Dendritic cell treated with granulocyte-macrophage colony-stimulating factor and Interleukin-4, amounts not matched to agents 40 ng/mL and 50 ng/mL, for 4 days (primary cell): ENCODE results near the gene CCDC174.
"Not testable (repeated sequence)": the region's sequence is repeated elsewhere in the genome, so short reads cannot be mapped to it uniquely, and the experiment has no call there.

Experiments used
- H3K27ac Mint-ChIP-seq: one replicate; pipeline ENCODE4 v1.8.0; 2022; ENCODE audit warnings: mild to moderate bottlenecking, mixed read lengths
- H3K27me3 Mint-ChIP-seq: one replicate; pipeline ENCODE4 v1.8.0; 2022; ENCODE audit warnings: mild to moderate bottlenecking, mixed read lengths
- H3K36me3 Mint-ChIP-seq: one replicate; pipeline ENCODE4 v1.8.0; 2022; ENCODE audit warnings: low read depth, mixed read lengths
- H3K4me1 Mint-ChIP-seq: one replicate; pipeline ENCODE4 v1.8.0; 2022; ENCODE audit warnings: low read depth, mixed read lengths
- H3K4me3 Mint-ChIP-seq: one replicate; pipeline ENCODE4 v1.8.0; 2022; ENCODE audit warnings: mild to moderate bottlenecking, moderate library complexity, mixed read lengths
- H3K9me3 Mint-ChIP-seq: one replicate; pipeline ENCODE4 v1.8.0; 2022; ENCODE audit warnings: mixed read lengths
- intact Hi-C: fragments of 100-400 bp; cut with micrococcal nuclease; formaldehyde crosslinking; loops from one replicate; pipeline ENCODE4 v1.15.0; 2022

The CCDC174 gene

GRCh38 chr3:14650193-14650592 lies 1.4 kb upstream of the CCDC174 start:
- H3K4me1 Mint-ChIP-seq: peaks cover 39% of the 10 kb centered on the region
- H3K27ac Mint-ChIP-seq: peak overlapping the region; percentile 96
- no peaks in the 10 kb centered on the region for H3K27me3 Mint-ChIP-seq
- no peaks in the 10 kb centered on the region for H3K9me3 Mint-ChIP-seq
- peaks cover 13% of the 10 kb centered on the region for H3K36me3 Mint-ChIP-seq
- intact Hi-C loops: loop anchor here (2.0 to 10.0 kb wide), 5 partner anchors 415 to 952 kb away; partner anchors contain the start of genes BTD, CHCHD4, HACL1 and LSM3
- no peak overlapping the region for H3K4me3 Mint-ChIP-seq

GRCh38 chr3:14652360-14652907 lies 872 bp downstream of the CCDC174 start:
- not testable (repeated sequence) for H3K9me3 Mint-ChIP-seq, H3K27me3 Mint-ChIP-seq
- peak overlapping the region; percentile 100 for H3K4me3 Mint-ChIP-seq
- H3K36me3 Mint-ChIP-seq: peaks cover 36% of the 10 kb centered on the region
- H3K4me1 Mint-ChIP-seq: peaks cover 44% of the 10 kb centered on the region
- H3K27ac Mint-ChIP-seq: peak overlapping the region; percentile 96
- intact Hi-C loops: loop anchor here (5.0 to 10.0 kb wide), 4 partner anchors 412 to 950 kb away; partner anchors contain the start of genes BTD, HACL1, LSM3 and MRPS25

GRCh38 chr3:14657579-14657978 lies 6.0 kb downstream of the CCDC174 start:
- Mint-ChIP-seq H3K27ac (no peak overlapping the region), H3K36me3 (peaks cover 77% of the 10 kb centered on the region), H3K4me1 (peaks cover 26% of the 10 kb centered on the region), H3K9me3 (no peaks in the 10 kb centered on the region), H3K27me3 (no peaks in the 10 kb centered on the region), H3K4me3 (no peak overlapping the region)
- intact Hi-C loops: loop anchor here (10.0 kb wide), 2 partner anchors 407 to 763 kb away; partner anchors contain the start of gene MRPS25

- peaks cover 14% of the 10 kb centered on the region for H3K4me1 Mint-ChIP-seq
- no peaks in the 10 kb centered on the region for H3K9me3 Mint-ChIP-seq
Measured at GRCh38 chr3:14658978-14659377, 7.4 kb downstream of the CCDC174 start.

GRCh38 chr3:14660942-14661341 lies 9.4 kb downstream of the CCDC174 start:
- Mint-ChIP-seq H3K4me1 (peaks cover 6% of the 10 kb centered on the region), H3K9me3 (no peaks in the 10 kb centered on the region), H3K4me3 (no peak overlapping the region), H3K27me3 (no peaks in the 10 kb centered on the region), H3K27ac (no peak overlapping the region), H3K36me3 (peaks cover 98% of the 10 kb centered on the region)
- intact Hi-C loops: no loop called here

More at GRCh38 chr3:14658978-14659377, 7.4 kb downstream of the CCDC174 start:
- H3K27me3 Mint-ChIP-seq: no peaks in the 10 kb centered on the region
- no peak overlapping the region for H3K27ac Mint-ChIP-seq
- intact Hi-C loops: loop anchor here (10.0 kb wide), 2 partner anchors 406 to 764 kb away; partner anchors contain the start of gene MRPS25
- H3K36me3 Mint-ChIP-seq: peaks cover 91% of the 10 kb centered on the region
- no peak overlapping the region for H3K4me3 Mint-ChIP-seq

GRCh38 chr3:14663396-14664135 lies 12.0 kb downstream of the CCDC174 start:
- intact Hi-C loops: no loop called here
- Mint-ChIP-seq H3K27me3 (no peaks in the 10 kb centered on the region), H3K27ac (no peak overlapping the region), H3K36me3 (peaks cover 98% of the 10 kb centered on the region), H3K4me3 (no peak overlapping the region), H3K9me3 (no peaks in the 10 kb centered on the region), H3K4me1 (no peaks in the 10 kb centered on the region)

GRCh38 chr3:14664170-14664569 lies 12.6 kb downstream of the CCDC174 start:
- Mint-ChIP-seq H3K9me3 (no peaks in the 10 kb centered on the region), H3K36me3 (peaks cover 98% of the 10 kb centered on the region), H3K27ac (no peak overlapping the region), H3K27me3 (no peaks in the 10 kb centered on the region), H3K4me3 (no peak overlapping the region), H3K4me1 (no peaks in the 10 kb centered on the region)
- intact Hi-C loops: no loop called here

- intact Hi-C loops: loop anchor here (2.0 kb wide), 1 partner anchor 248 kb away; no protein-coding TSS in a partner anchor
Measured at GRCh38 chr3:14672588-14672987, 21.0 kb downstream of the CCDC174 start.

GRCh38 chr3:14674841-14675240 lies 23.3 kb downstream of the CCDC174 start, which contains the start of gene C3orf20:
Gene C3orf20 (plus strand): TSS chr3:14675141. CDS start chr3:14682714, 7,573 bp downstream.
- Mint-ChIP-seq H3K4me3 (no peak within 1 kb of the TSS), H3K27ac (no peak within 1 kb of the TSS)

More at GRCh38 chr3:14672588-14672987, 21.0 kb downstream of the CCDC174 start:
- H3K27ac Mint-ChIP-seq: no peak overlapping the region
- peaks cover 88% of the 10 kb centered on the region for H3K36me3 Mint-ChIP-seq
- H3K9me3 Mint-ChIP-seq: no peaks in the 10 kb centered on the region
- no peak overlapping the region for H3K4me3 Mint-ChIP-seq
- H3K27me3 Mint-ChIP-seq: no peaks in the 10 kb centered on the region
- no peaks in the 10 kb centered on the region for H3K4me1 Mint-ChIP-seq

GRCh38 chr3:14676881-14677280 lies 25.3 kb downstream of the CCDC174 start:
- Mint-ChIP-seq H3K27ac (no peak overlapping the region), H3K9me3 (no peaks in the 10 kb centered on the region), H3K27me3 (no peaks in the 10 kb centered on the region), H3K36me3 (peaks cover 53% of the 10 kb centered on the region), H3K4me1 (no peaks in the 10 kb centered on the region), H3K4me3 (no peak overlapping the region)
- intact Hi-C loops: no loop called here

More at GRCh38 chr3:14674841-14675240, 23.3 kb downstream of the CCDC174 start, which contains the start of gene C3orf20:
- Mint-ChIP-seq H3K9me3 (no peaks in the 10 kb centered on the region), H3K4me1 (no peaks in the 10 kb centered on the region), H3K36me3 (peaks cover 74% of the 10 kb centered on the region), H3K27me3 (no peaks in the 10 kb centered on the region)
- intact Hi-C loops: loop anchor here (2.0 kb wide), 1 partner anchor 106 kb away; no protein-coding TSS in a partner anchor

GRCh38 chr3:14678015-14678503 lies 26.5 kb downstream of the CCDC174 start:
- Mint-ChIP-seq H3K27ac (no peak overlapping the region), H3K27me3 (no peaks in the 10 kb centered on the region), H3K4me3 (no peak overlapping the region), H3K4me1 (no peaks in the 10 kb centered on the region), H3K9me3 (no peaks in the 10 kb centered on the region), H3K36me3 (peaks cover 41% of the 10 kb centered on the region)
- intact Hi-C loops: no loop called here

- intact Hi-C loops: no loop called here
- Mint-ChIP-seq H3K9me3 (no peaks in the 10 kb centered on the region), H3K27me3 (no peaks in the 10 kb centered on the region), H3K4me3 (no peak overlapping the region), H3K4me1 (peaks cover under 1% of the 10 kb centered on the region), H3K27ac (no peak overlapping the region), H3K36me3 (peaks cover 25% of the 10 kb centered on the region)
Measured at GRCh38 chr3:14680115-14680514, 28.6 kb downstream of the CCDC174 start.

GRCh38 chr3:14680716-14681115 lies 29.2 kb downstream of the CCDC174 start:
- H3K9me3 Mint-ChIP-seq: no peaks in the 10 kb centered on the region
- H3K36me3 Mint-ChIP-seq: peaks cover 19% of the 10 kb centered on the region
- no peak overlapping the region for H3K27ac Mint-ChIP-seq
- H3K4me1 Mint-ChIP-seq: peaks cover 7% of the 10 kb centered on the region
- no peaks in the 10 kb centered on the region for H3K27me3 Mint-ChIP-seq
- H3K4me3 Mint-ChIP-seq: no peak overlapping the region
- intact Hi-C loops: no loop called here

GRCh38 chr3:14684447-14684846 lies 32.9 kb downstream of the CCDC174 start:
- Mint-ChIP-seq H3K27me3 (no peaks in the 10 kb centered on the region), H3K4me3 (no peak overlapping the region), H3K27ac (no peak overlapping the region), H3K9me3 (no peaks in the 10 kb centered on the region), H3K4me1 (peaks cover 14% of the 10 kb centered on the region), H3K36me3 (no peaks in the 10 kb centered on the region)
- intact Hi-C loops: no loop called here
